NOMO-1 treated with dmso at 0.1 percent for 144 hours (cell line): Measurements from ENCODE around the gene BLID.

ENCODE experiments used
- DNase-seq: peaks from one replicate; lab custom pipeline; 2025; ENCODE audit not compliant: unreplicated experiment; lab: John Stamatoyannopoulos, UW

Gene BLID

DNA sequence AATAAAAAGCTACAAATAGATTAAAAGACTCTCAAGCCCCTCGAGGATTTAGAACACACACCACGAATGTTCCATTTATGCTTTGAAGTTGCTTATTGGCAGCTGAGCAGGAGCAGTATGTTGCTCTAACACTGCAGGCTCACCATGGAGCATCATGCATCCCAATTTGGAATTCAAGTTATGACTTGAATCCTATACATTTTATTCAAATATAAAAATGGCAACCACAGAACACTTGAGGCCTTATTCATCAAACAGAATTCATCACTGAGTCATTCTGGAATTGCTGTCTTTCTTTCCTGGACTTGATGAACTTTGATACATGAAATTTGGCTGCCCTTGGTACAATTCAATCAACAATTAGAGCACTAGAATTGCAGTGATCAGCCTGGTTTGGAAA lies 24.5 kb upstream of the BLID start:
- DNase-seq: no peak

DNA sequence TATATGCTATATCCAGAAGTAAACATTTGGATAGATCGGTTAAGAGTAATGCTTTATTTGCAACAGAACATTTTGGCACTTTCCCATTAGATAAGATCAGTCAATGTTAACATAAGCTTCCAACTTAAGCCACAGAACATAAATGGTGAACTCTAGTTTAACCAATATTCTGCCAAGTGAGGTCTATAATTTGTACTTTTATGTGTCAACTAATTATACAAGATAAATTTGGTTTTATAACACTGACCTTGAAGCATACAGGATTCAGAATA lies 23.5 kb upstream of the BLID start:
- DNase-seq: no peak

- DNase-seq: no peak
Observed at GRCh38 chr11:122138744-122139594, 23.0 kb upstream of the BLID start.

DNA sequence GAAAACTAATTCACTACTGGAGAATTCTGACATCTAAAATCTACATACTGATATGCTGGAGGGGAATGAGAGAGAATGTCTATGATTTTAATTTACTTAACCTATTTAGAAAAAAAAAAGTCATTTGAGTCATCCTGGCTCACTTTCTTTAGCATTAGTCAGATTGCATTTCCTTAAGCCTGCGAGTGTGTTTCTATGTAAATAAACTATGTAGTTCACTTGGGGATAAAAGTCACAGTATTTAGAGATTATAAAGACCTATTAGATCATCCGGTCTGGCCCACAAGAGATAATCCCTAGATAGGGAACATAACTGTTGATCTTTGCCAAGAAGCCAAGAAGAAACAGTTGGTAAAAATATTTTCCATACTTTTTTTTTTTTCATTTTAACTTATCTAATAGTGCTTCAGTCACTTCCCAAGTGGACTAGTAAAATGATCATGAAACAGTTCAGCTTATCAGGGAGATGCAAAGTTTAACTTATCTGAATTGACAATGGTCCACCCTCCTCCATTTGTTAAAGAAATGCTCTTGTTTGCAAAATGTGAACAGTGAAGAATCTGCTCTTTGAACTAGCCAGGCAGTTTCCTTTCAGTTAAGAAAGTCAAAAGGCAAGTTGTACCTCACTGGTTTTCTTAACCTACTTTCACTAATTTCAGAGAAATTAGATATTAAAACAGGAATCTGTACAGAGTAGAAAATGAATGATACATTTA lies 21.2 kb upstream of the BLID start:
- no peak for DNase-seq

DNA sequence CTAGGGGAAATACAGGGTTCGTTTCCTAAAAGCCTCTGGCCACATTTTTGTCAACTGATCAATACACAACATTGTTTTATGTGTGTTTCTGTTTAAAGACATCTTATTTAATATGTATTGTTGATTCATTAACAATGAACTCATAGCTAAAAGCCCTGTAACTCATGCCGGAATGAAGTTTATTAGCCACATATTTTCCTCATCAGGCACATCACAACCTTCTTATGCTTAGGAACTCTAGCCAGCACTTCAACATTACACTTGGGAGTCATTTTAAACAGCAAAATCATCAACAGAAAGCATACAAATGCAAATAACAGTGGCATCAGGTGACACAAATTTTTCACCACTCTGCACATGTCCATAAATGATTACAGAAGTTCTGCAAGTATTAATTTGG lies 15.1 kb upstream of the BLID start:
- DNase-seq: no peak

DNA sequence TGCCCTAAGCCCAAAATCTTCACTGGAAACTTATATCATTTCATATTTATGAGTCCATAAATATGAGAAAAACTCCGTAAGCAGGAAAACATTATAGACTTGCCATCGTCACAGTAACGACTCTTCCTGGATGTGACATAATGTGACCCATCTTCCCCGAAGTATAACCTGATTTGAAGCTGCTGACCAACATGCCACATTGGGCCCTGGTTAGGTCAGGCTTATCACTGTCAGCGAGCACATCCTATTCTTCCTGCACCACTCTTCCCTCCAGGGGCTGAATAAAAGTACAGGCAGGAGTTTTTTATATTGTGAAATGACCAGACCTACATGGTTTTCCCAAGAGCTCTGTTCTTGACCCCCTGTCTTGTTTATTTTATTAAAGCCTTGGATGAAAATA lies 12.1 kb upstream of the BLID start:
- no peak for DNase-seq

DNA sequence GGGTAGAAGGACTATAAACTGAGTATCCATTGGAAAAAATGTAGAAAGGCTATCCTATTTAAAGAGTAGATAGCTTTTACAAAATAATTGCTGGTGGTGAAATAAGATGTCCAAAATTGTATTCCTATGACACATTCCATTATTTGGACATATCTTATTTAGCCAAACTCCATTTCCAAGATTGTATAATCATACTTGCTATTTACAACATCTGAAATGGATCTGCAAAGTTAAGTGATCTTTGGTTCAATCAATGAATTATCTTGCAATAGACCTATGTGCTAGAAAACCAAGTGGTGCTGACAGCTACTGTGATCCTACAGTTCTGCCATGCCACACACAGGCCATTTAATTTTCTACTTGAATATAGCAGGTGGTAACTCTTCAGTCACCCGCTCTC lies 11.0 kb upstream of the BLID start:
- no peak for DNase-seq

DNA sequence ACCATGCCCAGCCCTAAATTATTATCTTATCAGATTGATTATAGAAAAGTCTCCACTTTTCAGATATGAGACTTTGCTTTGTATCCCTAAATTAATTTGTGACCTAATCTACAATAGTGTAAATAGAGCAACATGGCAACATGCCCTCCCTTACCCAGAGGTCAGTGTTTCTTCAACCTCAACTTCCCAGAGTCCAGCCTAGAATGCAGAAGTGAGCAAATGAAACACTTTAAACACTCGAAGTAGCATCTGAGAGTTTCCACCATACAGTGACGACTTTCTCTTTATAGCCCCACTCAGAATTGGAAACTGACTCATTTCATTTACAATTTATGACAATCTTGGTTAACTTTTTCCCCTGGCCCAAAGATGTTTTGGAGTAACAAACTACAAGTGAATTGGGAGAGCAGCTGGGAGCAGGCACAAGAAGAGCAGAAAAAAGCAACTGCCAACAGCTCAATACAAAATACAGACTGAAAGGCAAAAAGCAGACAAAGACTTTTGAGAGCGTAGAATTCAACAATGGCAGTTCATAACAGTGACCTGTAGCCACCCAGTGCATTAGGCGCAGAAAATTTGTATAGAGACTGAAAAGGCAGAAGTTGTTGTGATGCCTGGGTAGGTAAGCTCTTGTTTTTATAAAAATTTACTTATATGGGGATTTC lies 10.1 kb upstream of the BLID start:
- DNase-seq: no peak

- DNase-seq: no peak
Observed at GRCh38 chr11:122123263-122123929, 7.4 kb upstream of the BLID start.

GRCh38 chr11:122122179-122122578 lies 6.2 kb upstream of the BLID start:
- DNase-seq: no peak

DNA sequence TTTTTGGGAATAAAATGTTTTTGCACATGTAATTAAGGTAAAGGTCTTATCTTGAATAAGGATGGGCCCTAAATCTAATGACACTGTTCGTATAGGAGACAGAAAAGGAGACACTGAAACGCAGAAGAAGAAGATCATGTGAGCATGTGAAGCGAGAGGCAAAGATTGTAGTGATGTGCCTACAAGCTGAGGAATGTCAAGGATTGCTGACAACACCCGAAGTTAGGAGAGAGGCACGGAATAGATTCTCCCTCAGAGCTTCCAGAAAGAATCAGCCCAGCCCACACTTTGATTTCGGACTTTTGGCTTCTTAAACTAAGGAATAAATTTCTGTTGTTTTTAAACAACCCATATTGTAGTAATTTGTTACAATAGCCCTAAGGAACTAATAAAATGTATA lies 4.1 kb upstream of the BLID start:
- DNase-seq: no peak

GRCh38 chr11:122116591-122116990 lies 576 bp upstream of the BLID start:
- DNase-seq: no peak

DNA sequence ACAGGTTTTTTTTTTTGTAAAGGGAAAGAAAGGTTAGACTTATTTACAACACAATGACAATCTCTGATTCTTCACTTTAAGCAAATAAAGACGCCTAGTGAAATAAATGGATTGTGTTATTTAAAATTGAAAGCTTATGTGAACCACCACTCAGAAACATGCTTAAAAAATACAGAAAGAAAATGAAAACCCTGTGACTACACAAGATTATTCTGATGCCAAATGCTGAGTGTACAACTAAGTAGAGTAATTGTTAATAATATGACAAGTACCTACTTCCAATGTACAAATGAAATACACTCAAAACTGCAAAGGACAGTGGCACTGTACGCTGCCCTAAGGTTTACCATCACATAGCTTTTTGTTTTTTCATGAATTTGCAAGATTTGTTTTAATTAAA lies 1.0 kb downstream of the BLID start:
- no peak for DNase-seq

- no peak for DNase-seq
Observed at GRCh38 chr11:122113836-122114825, 1.9 kb downstream of the BLID start.

DNA sequence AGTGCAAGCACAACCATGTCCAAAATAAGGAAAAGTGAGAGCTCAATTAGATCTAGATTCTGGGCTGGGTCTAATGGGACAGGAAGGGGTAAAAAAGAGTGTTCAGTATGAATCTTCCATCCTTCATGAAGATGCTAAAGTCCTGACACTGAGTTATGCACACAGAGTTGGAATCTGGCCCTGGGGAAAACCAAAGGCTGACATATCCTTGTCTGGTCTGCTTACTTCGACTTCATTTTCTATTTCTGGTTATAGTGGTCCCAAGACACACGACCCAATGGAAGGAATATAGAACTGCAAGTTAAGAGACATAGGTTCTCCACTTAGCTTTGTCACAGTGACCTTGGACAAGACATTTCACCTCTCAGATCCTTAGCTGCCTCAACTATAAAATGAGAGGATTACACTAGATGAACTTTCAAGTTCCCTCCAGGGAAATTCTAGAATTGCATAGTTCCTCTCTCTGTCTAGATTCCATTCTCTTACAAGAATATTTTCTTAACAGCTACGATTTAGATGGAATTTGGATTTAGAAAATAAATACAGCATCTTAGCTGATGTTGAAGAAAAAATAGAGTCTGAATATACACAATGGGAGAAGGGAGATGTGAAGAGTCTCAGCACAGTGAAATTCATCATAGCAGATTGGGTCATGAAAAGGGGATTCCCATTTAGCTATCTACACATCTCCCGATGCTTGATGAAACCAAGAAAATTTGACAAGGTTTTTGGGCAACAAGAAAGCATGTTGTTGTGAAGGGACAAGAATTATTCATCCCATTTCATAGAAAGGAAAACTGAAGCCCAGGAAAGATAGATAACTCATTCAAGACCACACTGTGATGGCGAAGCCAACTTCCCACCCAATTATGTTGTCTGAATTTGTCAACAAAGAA lies 3.3 kb downstream of the BLID start:
- no peak for DNase-seq

GRCh38 chr11:122109932-122110331 lies 6.1 kb downstream of the BLID start:
- DNase-seq: no peak

GRCh38 chr11:122108828-122109227 lies 7.2 kb downstream of the BLID start:
- DNase-seq: no peak

- DNase-seq: peak; percentile 20
Observed at GRCh38 chr11:122108192-122108799, 7.7 kb downstream of the BLID start.

- no peak for DNase-seq
Observed at GRCh38 chr11:122107566-122107965, 8.4 kb downstream of the BLID start.
